H1 (cell line): ENCODE data around the gene ZBTB4. TPM values are rescaled to one million over a fixed set of nuclear protein-coding genes. Genes with fewer than 3 reads are reported as not detected.

ENCODE experiments used
- NANOG ChIP-seq: IDR thresholded peaks from 2 replicates; pipeline ENCODE4 v1.6.1; 2011; ENCODE audit warnings: low read length, low read depth, mild to moderate bottlenecking, inconsistent platforms; ENCODE audit not compliant: insufficient read depth, poor library complexity, severe bottlenecking
- TEAD4 ChIP-seq: IDR thresholded peaks from 2 replicates; pipeline ENCODE4 v1.6.1; 2012; ENCODE audit warnings: low read depth, low read length, inconsistent platforms, mixed read lengths
- polyA plus RNA-seq, 7 experiments: library from polyadenylated mRNA; depleted of rRNA in 3 of 7; stranded (reverse) in 5 of 7; unstranded in 2 of 7; fragments of >200 nt in 5 of 7; fragments of 200-250 nt in 2 of 7; gene quantifications; 1 replicate in 5 of 7; 2 replicates in 1 of 7; 4 replicates in 1 of 7; pipeline versions ENCODE4 v1.2.1 to v1.2.3, GENCODE V29; 2011 to 2013; ENCODE audit warnings: missing spikeins in 2 of 7, mixed read lengths in 2 of 7
- total RNA-seq: library from RNA; stranded (reverse); fragmentation: NEBNext Ultra II Directional; extraction: Animal tissue kit (Norgen Biotek cat#: 25700); gene quantifications from 2 replicates; pipeline ENCODE4 v1.2.1, GENCODE V29; 2021
- TF ChIP-seq, protein P1 (sequence below): IDR thresholded peaks from 2 replicates; pipeline ENCODE4 v1.6.1; 2011; ENCODE audit warnings: low read length, improper control_type of control experiment

The ZBTB4 gene
- total and polyA plus RNA-seq, 2 of the 8 experiments (the other 6 are each of a cell fraction or from before 2014, with no cell fraction given), result 5.9 to 10.1 TPM

DNA sequence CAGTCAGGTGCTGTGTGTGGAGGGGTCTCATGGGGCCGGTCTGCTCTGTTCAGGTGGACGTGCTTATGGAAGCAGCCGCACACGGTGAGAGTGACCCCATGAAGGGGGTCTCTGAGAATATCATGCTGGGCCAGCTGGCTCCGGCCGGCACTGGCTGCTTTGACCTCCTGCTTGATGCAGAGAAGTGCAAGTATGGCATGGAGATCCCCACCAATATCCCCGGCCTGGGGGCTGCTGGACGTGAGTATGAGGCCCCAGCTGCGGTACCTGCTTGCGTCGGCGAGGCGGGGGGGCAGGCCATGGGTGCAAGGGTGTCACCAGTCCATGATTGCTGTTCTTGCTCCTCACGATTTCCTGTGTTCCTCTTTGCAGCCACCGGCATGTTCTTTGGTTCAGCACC lies 32.7 kb upstream of the ZBTB4 start (continued):
- TF ChIP-seq, protein P1, sequence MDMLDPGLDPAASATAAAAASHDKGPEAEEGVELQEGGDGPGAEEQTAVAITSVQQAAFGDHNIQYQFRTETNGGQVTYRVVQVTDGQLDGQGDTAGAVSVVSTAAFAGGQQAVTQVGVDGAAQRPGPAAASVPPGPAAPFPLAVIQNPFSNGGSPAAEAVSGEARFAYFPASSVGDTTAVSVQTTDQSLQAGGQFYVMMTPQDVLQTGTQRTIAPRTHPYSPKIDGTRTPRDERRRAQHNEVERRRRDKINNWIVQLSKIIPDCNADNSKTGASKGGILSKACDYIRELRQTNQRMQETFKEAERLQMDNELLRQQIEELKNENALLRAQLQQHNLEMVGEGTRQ, result no peak
- TF ChIP-seq TEAD4 (no peak), NANOG (no peak)
